ENCODE measurements around the gene PABPC5.

Gene PABPC5
- 0 to 0.39 (median 0.05) reads per million in 3 experiments for total RNA-seq

DNA sequence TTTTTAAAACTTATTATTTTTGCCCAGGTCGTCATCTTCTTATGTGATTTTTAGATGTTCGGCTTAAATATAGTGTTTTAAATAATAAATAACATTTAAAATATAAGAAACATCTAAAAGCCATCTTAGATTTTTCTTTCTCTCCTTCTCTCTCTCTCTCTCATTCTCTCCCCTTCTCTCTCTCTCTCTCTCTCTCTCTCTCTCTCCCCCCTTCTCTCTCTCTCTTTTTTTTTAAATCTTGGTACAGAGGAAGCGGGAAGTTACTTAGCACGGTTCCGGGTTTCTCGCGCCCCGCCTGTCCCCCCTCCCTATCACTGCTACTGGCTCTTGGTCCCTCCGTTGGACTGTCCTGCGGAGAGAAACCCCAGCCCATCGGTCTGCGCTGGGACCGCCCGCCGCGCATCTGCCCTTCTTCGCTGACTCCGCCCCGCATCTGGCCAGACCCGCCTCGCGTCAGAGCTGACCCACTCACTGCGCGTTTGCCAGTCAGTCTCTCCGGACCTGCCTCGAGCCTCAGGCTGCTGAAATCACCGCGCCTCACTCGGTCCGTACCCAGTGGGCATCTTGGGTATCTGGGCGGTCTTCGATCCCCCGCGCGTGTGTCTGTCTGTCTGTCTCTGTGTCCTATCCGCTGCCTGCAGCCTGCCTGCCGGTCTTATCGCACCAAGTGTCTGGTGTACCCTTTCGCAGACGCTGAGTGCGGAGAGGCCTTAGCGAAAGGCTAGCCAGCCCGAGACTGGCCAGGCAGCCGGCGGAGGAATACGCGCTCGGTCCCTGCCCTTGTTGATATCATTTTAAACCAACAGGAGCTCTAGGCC, at the start of gene PABPC5:
PABPC5 (plus strand) TSS at position 489 of the 818 bp plus-strand sequence. CDS start 739 bp downstream, outside the sequence.
- no peak for DNase-seq

DNA sequence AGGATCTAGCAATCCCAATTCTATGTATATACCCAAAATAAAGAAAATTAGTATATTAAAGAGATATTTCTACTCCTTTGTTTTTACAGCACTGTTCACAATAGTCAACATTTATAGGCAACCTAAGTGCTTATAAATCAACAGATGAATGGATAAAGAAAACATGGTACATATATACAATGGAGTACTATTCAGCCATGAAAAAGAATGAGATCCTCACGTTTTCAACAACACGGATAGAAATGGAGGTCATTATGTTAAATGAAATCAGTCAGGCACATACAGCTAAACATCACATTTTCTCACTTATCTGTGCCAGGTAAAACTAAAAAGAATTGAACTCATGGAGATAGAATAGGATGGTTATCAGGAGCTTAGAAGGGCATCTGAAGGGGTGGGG, 45.6 kb upstream of the PABPC5 start:
- no peak for DNase-seq

DNA sequence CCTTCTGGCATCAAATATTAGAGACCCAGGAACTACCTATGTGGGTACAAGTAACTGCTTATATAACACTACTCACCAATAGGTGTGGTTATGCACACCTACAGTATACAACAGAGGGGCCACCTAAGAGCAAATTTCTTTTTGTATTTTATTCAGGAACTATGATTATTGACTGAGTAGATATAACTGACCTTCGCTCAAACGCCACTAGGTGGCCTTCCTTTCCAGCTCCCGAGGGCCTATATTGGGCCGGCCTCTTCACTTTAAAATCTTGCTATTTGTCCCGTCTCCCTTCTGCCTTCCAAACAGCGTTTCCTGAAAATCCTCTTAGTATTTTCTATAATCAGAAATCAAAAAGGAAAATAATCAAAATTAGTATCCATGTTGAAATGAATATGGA, 19.9 kb upstream of the PABPC5 start:
- no peak for DNase-seq

DNA sequence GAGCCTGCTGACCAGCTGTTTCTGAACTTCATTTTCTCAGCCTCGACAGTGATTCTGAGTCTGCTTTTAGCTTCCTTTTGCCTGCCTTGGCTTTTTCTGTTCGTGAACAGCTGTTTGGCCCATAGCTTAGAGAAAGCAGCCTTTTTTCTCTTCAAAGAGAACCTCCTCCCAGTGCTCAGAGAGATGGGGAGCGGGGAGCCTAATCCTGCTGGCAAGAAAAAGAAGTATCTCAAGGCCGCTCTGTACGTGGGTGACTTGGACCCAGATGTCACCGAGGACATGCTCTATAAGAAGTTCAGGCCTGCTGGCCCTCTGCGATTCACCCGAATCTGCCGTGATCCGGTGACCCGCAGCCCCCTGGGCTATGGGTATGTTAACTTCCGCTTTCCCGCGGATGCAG, 756 bp downstream of the PABPC5 start:
- no peak for DNase-seq

Measured in central memory CD4-positive, alpha-beta T cell (primary cell).